Activated T-cell treated with anti-CD3 and anti-CD28 coated beads, Interleukin-2, amount 50 U/mL, for 1 hour (primary cell): Measurements from ENCODE around the gene NLE1.
A peak's percentile ranks its signal among the peaks of the same experiment; 100 is the strongest.
"Not testable (repeated sequence)": the region's sequence is repeated elsewhere in the genome, so short reads cannot be mapped to it uniquely, and the experiment has no call there.

ENCODE experiments used
- DNase-seq: peaks from one replicate; pipeline ENCODE4 v3.0.0-alpha.2; 2020

NLE1 gene

DNA sequence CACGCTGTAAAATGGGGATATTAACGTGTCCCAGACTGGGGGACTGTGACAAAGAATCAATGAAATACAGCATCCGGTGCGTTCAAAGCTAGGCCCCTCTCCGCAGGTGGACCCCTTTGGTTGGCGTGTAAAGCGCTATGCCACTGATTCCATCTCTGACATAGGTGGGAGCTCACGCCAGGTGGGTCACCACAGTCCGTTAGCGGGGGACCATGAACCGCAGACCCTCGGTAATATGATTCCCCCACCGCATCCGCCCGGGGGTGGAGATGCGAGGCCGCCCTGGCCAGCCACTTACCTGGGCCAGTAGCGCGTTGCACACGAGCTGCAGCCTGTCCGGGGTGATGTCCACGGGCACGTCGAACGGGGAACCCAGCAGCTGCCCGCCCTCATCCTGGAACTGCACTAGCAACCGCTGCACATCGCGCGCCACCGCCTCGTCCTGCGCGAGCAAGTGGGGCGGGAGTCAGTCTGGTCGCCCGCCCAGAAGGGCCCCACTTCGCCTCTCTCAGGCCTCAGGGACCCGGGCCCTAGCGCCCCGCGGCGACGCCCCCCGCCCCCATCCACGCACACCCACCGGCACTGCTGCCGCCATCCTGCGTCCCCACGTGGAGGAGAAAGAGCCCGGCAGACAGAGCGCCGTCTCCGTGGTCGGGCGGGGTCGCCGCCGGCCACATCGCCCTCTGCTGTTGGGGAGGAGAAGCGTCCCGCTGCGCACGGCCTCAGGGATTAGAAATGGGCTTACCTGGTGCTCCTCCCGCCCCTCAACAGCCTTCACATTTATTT is at the start of gene NLE1:
NLE1 (minus strand) TSS at position 623 of the 786 bp plus-strand sequence; CDS start at position 595, 28 bp downstream.
- DNase-seq, result peak; percentile 94

DNA sequence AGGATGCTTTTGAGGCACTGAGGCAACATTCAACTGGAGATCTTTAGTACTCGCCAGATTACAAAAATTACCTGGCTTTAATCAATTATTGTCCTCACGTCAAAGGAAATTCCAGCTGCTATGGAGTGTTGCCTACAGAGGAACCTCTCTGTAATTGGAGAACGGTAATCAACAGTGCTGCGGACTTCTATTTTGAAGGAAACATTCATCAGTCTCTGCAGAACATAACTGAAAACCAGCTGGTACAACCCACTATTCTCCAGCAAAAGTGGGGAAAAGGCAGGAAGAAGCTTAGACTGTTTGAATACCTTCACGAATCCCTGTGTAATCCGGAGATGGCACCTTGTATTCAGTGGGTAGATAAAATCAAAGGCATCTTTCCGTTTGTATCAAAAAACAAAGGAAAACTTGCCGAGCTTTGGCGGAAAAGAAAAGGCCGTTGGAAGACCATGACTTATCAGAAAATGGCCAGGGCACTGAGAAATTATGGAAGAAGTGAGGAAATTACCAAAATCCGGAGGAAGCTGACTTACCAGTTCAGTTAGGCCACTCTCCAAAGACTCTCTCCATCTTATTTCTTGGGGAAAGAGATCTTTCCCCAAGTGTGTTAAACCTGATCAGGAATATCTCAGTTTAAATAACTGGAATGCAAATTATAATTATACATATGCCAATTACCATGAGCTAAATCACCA is 49.0 kb upstream of the NLE1 start:
- DNase-seq, result no peak

DNA sequence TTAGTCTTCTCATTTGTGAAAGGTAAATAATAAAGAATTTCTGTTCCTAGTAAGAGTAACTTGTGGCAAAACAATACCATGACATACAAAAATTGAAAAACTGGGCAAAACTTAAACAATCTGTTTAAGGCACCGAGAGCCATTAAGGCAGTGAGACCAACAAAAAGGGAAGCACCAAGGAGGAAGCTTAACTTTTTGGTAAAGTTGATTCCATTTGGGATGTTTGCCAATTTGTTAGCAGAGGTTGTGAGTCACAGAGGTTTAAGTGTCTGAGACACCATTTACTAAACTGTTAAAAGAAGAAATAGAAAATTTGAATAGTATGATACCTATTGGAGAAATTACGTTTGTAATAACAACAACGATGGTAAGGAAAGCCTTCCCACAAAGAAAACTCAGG is 47.2 kb upstream of the NLE1 start:
- no peak for DNase-seq

GRCh38 chr17:35188111-35188510 is 46.0 kb upstream of the NLE1 start:
- no peak for DNase-seq

DNA sequence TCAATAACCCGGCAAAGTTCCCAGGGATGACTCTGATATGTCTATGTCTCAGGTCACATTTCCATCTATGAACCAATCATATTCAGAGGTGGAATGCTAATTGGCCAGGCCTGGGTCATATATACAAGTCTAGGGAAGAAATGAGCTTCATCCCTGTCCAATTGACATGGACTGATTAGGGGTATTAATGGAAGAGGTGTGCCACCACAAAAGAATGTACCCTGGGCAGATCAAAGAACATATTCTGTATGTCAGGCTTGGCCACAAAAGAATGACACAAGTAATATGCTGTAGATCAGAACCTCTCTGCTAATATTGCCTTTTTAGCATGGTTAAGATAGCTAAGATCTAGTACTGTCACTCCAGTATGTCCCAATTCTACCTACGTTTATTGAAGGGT is 45.4 kb upstream of the NLE1 start:
- DNase-seq, result no peak

GRCh38 chr17:35185849-35186248 is 43.7 kb upstream of the NLE1 start:
- DNase-seq, result no peak

DNA sequence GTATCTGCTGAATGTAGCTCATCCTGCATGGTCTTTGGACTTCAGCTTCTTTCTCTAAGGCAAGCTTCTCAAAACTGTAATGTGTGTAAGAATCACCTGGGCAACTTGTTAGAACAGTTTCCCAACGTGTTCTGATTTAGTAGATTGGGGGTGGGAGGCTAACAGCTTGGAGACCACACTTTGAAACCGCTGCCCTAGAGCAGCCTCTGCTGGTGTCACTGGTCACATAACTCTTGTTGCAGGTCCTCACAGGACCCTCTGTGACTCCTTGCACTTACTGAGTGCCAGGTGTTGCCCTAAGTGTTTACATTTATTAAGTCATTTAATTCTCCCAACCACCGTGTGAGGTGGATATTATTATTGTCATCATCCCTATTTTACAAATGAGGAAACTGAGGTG is 42.2 kb upstream of the NLE1 start:
- DNase-seq, result no peak

- no peak for DNase-seq
Observed at GRCh38 chr17:35183332-35183731, 41.2 kb upstream of the NLE1 start.

DNA sequence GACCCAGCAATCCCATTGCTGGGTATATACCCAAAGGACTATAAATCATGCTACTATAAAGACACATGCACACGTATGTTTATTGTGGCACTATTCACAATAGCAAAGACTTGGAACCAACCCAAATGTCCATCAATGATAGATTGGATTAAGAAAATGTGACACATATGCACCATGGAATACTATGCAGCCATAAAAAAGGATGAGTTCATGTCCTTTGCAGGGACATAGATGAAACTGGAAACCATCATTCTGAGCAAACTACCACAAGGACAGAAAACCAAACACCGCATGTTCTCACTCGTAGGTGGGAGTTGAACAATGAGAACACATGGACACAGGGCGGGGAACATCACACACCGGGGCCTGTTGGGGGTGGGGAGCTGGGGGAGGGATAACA is 37.3 kb upstream of the NLE1 start:
- DNase-seq, result not testable (repeated sequence)

GRCh38 chr17:35176897-35177296 is 34.8 kb upstream of the NLE1 start:
- no peak for DNase-seq

DNA sequence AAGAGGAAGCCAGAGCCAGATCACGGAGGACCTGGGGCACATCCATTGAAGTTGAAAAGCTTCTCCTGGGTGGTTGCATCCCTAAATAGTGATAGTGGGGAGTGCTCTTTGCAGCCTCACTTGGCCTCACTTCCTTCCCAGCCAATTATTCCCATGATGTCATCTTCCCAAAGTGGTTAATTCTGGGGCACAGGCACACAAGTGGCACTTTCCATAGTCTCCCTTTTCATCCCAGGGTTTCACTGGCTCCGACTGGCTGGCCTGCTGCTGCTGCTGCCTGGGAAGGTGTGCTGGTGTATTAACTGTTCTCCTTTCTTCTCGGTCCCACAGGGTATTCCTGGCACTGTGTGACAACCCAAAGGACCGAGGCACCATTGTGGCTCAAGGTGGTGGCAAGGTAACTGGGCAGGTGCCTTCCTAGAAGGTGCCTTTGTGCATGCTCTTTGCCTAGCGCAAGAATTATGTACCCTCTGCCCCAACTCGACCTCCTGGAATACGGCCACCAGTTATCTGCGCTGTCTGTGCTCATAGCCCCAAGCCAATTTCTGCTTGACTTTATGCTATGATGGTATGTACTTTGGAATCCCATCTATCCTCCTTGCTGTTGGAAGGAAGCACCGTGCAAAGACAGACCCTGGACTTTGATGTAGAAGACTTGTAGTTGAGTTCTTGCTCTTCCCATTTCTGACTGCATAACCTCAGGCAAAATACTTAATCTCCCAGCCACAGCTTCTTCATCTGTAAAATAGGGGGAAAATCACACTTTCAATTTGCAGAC is 33.7 kb upstream of the NLE1 start:
- no peak for DNase-seq

GRCh38 chr17:35174835-35175334 is 32.8 kb upstream of the NLE1 start:
- no peak for DNase-seq

DNA sequence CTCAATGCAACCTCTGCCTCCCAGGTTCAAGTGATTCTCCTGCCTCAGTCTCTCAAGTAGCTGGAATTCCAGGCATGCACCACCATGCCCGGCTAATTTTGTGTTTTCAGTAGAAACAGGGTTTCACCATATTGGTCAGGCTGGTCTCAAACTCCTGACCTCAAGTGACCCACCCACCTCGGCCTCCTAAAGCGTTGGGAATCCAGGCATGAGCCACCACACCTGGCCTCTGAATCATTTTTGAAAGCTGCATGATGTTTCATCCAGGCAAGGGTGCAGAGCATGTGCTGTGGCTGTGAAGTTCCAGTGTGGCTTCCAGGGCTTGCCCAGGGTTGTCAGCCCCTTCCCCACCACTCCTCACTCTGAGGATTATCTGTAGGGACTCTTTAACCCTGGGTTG is 30.2 kb upstream of the NLE1 start:
- DNase-seq, result not testable (repeated sequence)

- DNase-seq, result no peak
Observed at GRCh38 chr17:35171834-35172233, 29.7 kb upstream of the NLE1 start.

GRCh38 chr17:35170968-35171771 is 29.1 kb upstream of the NLE1 start:
- peak; percentile 47 for DNase-seq

DNA sequence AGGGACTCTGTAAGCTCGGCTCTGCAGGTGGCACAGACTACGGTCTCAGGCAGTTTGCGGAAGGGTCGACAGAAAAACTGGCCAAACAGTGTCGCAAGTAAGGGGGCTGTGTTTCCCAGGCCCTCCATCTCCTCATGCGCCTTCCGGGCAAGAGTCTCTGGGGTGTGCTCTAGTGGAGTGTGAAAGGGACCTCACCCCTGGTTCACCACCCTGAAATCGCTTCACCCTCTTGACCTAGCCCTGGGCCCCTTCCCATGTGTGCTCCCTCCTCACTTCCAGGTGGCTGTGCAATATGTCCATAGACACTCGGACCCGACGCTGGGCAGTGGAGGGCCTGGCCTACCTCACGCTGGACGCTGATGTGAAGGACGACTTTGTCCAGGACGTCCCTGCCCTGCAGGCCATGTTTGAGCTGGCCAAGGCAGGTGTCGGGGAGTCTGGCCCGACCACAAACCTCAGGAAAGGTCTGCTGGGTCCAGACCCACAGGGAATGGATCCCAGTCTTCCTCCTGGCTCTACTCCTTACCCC is 27.8 kb upstream of the NLE1 start:
- DNase-seq, result no peak

DNA sequence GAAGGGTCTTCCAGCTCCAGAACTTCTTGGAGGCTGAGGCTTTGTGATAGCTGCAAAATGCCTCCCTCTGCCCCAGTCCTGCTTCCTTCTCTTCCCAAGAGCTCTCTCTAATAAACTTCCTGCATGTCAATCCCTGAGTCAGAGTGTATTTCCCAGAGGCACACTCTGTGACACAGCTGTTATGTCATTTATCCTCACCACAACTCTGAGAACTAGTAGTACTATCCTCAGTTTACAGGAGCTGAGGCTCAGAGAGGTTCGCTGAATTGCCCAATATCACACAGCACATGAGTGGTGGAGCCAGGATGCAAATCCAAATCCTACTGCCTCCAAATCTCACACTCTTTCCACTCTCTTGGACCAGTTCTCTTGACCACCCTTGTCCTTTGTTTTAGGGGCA is 25.6 kb upstream of the NLE1 start:
- DNase-seq, result no peak

DNA sequence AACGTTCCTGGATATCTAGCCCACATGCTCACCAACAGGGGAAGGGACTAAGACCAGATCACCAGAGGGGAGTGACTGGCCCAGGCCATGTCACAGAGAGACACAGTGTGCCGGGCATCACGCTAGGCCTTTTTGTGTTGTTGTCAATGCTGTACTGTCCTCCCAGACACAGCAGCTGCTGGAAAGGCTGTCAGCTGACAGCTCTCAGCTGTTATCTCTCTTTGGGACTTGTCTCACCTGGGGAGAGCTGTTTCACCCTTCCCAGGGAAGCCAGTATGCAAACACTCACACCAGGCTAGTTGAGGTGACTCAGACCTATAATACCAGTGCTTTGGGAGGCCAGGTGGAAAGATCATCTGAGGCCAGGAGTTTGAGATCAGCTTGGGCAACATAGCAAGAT is 24.9 kb upstream of the NLE1 start:
- no peak for DNase-seq

DNA sequence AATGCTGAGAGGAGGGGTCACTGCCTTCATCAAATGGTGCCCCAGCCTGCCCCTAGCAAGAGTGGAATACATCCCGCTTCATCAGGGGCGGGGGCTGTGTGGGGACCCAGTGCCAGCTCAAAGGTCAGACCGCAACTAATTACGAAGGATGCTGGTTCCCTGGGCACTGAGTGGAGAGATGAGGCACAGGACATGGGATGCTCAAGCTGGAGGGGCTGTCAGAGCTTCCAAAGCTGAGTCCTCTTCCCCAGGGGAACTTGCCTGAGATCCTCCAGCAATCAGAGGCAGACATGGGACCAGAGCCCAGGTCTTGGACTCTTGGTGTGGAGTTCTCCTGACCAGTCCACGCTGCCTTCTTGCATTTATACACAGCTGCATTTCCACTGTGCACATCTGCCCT is 24.4 kb upstream of the NLE1 start:
- no peak for DNase-seq

- no peak for DNase-seq
Observed at GRCh38 chr17:35164716-35165115, 22.6 kb upstream of the NLE1 start.

GRCh38 chr17:35163886-35164285 is 21.8 kb upstream of the NLE1 start:
- no peak for DNase-seq

DNA sequence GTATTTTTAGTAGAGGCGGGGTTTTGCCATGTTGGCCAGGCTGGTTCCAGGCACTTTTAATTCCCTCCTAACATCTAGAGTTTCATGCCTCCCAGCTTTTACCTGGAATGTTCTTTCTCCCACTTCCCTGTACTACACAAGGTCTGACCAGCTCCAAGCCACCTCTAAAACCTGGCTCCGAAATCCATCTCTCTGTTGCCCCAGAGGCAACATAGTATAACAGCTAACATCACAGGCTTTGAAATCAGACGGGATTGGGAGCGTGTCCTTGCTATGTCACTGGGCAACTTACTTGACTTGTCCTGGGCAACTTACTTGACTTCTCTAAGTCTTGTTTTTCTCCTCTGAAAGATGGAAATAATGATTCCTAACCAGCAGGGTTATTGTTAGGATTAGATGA is 20.7 kb upstream of the NLE1 start:
- no peak for DNase-seq
